Thyroid gland (tissue), 4 donors: ENCODE measurements around the gene SLC29A2. TPM values are rescaled to one million over a fixed set of nuclear protein-coding genes. Genes with fewer than 3 reads are reported as not detected.

Experiments used
- DNase-seq, 2 donors: peaks; one replicate each; pipeline ENCODE4 v3.0.0-alpha.2; 2019
- H3K27ac ChIP-seq, 3 donors: fragments of 200-600 bp; sonication (generic); 1 replicate in 2 of 3; 2 replicates in 1 of 3; pipeline ENCODE4 v1.5.1; 2016 to 2019; ENCODE audit warnings: mild to moderate bottlenecking in 1 of 3, moderate library complexity in 1 of 3
- H3K27me3 ChIP-seq: fragments of 200-600 bp; sonication (generic); one replicate; pipeline ENCODE4 v1.5.1; 2019
- H3K36me3 ChIP-seq, 2 donors: fragments of 200-600 bp; sonication (generic); one replicate each; pipeline ENCODE4 v1.5.1; 2016 to 2019
- H3K4me1 ChIP-seq, 2 donors: fragments of 200-600 bp; sonication (generic); one replicate each; pipeline ENCODE4 v1.5.1; 2017 to 2019
- H3K4me3 ChIP-seq, 3 donors: fragments of 200-600 bp; sonication (generic); replicated peaks in 1 of 3; 1 replicate in 2 of 3; 2 replicates in 1 of 3; pipeline ENCODE4 v1.5.1; 2016; ENCODE audit warnings: mild to moderate bottlenecking in 1 of 3
- H3K9me3 ChIP-seq: fragments of 200-600 bp; sonication (generic); one replicate; pipeline ENCODE4 v1.5.1; 2017
- CTCF ChIP-seq, 6 experiments: fragments of 200-600 bp in 3 of 6; fragments of 450-650 bp in 3 of 6; sonication (generic) in 3 of 6; IDR thresholded peaks; one replicate each; pipeline ENCODE4 v1.5.1; 2016 to 2019; ENCODE audit warnings: antibody characterized with exemption in 6 of 6, mild to moderate bottlenecking in 2 of 6, inconsistent platforms in 1 of 6, moderate library complexity in 1 of 6
- POLR2A ChIP-seq, 2 donors: fragments of 450-650 bp; IDR thresholded peaks; one replicate each; pipeline ENCODE4 v1.6.1; 2017; ENCODE audit warnings: antibody characterized with exemption in 2 of 2, mild to moderate bottlenecking in 2 of 2, moderate library complexity in 1 of 2
- WGBS, 2 donors: methylation state at CpG; one replicate each; pipeline ENCODE4 v1.1.5; 2017; 5-methylcytosine and 5-hydroxymethylcytosine counted together
- intact Hi-C: fragments of 100-400 bp; cut with DNase I; formaldehyde crosslinking; loops from one replicate; pipeline ENCODE4 v1.15.1; 2023
- total RNA-seq, 4 donors: library from RNA; depleted of rRNA; stranded (reverse); fragments of >200 nt; gene quantifications; one replicate each; pipeline ENCODE4 v1.2.3, GENCODE V29; 2016

SLC29A2 gene
- total RNA-seq, 4 donors from 2014 or later, result 5.0 to 11.4 (median 8.3) TPM

- Histone ChIP-seq H3K27me3 (no peaks in the 10 kb centered on the region), H3K9me3 (no peaks in the 10 kb centered on the region), H3K4me1 (peaks cover 0 to 28% of the 10 kb centered on the region in 2 donors), H3K36me3 (no peaks in the 10 kb centered on the region), H3K4me3 (no peak overlapping the region), H3K27ac (no peak overlapping the region)
- intact Hi-C loops, result no loop called here
- no peak for DNase-seq
- TF ChIP-seq POLR2A (IDR thresholded peaks at IDR 0.05) (no peak), CTCF (IDR thresholded peaks at IDR 0.05) (no peak)
- 84% methylated on average over 3 of the region's 3 CpGs for WGBS, 2 donors
These were observed 42.3 kb downstream of the SLC29A2 start for GRCh38 chr11:66329165-66329673.

- H3K4me3 ChIP-seq, result no peak overlapping the region
- peaks cover 0 to 28% of the 10 kb centered on the region in 2 donors for H3K4me1 ChIP-seq
- H3K27me3 ChIP-seq, result no peaks in the 10 kb centered on the region
- no peak overlapping the region for H3K27ac ChIP-seq
- intact Hi-C loops, result no loop called here
- 19 to 20% methylated on average over 12 to 19 of the region's 19 CpGs for WGBS, 2 donors
- peak; percentile 67 for DNase-seq
- H3K9me3 ChIP-seq, result no peaks in the 10 kb centered on the region
- H3K36me3 ChIP-seq, result no peaks in the 10 kb centered on the region
- TF ChIP-seq CTCF (IDR thresholded peaks at IDR 0.05), result peak; percentile 82 to 98 (median 90)
- TF ChIP-seq POLR2A (IDR thresholded peaks at IDR 0.05), result no peak
These were observed 43.0 kb downstream of the SLC29A2 start for GRCh38 chr11:66328302-66329144.

- Histone ChIP-seq H3K36me3 (no peaks in the 10 kb centered on the region), H3K4me3 (no peak overlapping the region), H3K9me3 (no peaks in the 10 kb centered on the region), H3K27me3 (no peaks in the 10 kb centered on the region), H3K27ac (no peak overlapping the region), H3K4me1 (peaks cover 0 to 28% of the 10 kb centered on the region in 2 donors)
- 94% methylated on average over 2 of the region's 3 CpGs; no CpG with 5 or more reads in 1 of the 2 donors for WGBS, 2 donors
- DNase-seq, result no peak
- intact Hi-C loops, result no loop called here
- TF ChIP-seq POLR2A (IDR thresholded peaks at IDR 0.05) (no peak), CTCF (IDR thresholded peaks at IDR 0.05) (no peak)
These were observed 43.6 kb downstream of the SLC29A2 start for GRCh38 chr11:66328031-66328301.

GRCh38 chr11:66327171-66328030 is 44.2 kb downstream of the SLC29A2 start:
- TF ChIP-seq POLR2A (IDR thresholded peaks at IDR 0.05), result no peak
- no peak for TF ChIP-seq CTCF (IDR thresholded peaks at IDR 0.05)
- intact Hi-C loops, result no loop called here
- H3K36me3 ChIP-seq, result no peaks in the 10 kb centered on the region
- H3K9me3 ChIP-seq, result no peaks in the 10 kb centered on the region
- H3K27ac ChIP-seq, result peak overlapping the region in 2 of 3 donors; percentile 41 to 43
- H3K4me1 ChIP-seq, result peaks cover 0 to 28% of the 10 kb centered on the region in 2 donors
- WGBS, 2 donors, result 64 to 80% methylated on average over 4 to 10 of the region's 10 CpGs
- H3K4me3 ChIP-seq, result no peak overlapping the region
- no peaks in the 10 kb centered on the region for H3K27me3 ChIP-seq
- no peak for DNase-seq
